ENCODE data around the gene OBSCN.
"Not testable (repeated sequence)": the region's sequence is repeated elsewhere in the genome, so short reads cannot be mapped to it uniquely, and the experiment has no call there.

The OBSCN gene

DNA sequence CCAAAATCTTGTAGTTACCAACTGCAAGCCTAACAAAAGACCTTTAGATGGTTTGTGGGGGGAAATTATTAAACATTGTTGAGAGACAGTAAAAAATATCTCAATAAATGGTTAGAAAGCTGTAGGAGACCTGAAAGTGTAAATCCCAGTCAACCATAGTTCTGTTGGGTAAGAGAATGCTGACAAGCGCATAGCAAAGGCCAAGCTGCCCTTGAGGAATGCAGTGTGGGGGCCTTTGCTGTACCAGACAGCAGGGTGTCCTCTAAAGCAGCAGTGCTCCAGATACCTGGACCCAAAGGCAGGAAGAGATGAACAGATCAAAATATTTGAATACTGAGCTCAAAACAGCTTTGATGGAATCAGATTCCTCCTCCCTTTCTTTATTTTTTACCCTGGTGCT lies 54.6 kb downstream of the OBSCN start:
- ATAC-seq, result no peak

DNA sequence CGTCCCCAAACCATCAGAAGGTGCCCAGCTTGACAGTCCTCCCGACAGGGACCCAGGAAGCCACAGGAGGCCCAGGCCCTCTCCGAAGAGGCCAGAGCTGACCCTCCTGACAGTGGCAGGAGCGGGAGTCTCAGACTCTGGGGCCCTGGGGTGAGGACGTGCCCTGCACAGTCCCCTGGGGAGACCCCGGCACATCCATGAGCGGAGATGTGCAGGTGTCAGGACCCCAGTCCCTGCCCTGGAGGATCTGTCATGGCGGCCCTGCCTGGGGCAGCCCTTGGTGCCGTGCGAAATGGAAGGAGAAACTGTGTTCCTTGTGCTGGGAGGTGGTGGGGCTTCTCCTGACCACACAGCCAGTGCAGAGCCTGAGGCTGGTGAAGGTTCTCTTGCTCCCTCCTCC lies 55.8 kb downstream of the OBSCN start:
- DNase-seq (no peak), ATAC-seq (no peak)

More for the DNA sequence above, 54.6 kb downstream of the OBSCN start:
- DNase-seq, result no peak

DNA sequence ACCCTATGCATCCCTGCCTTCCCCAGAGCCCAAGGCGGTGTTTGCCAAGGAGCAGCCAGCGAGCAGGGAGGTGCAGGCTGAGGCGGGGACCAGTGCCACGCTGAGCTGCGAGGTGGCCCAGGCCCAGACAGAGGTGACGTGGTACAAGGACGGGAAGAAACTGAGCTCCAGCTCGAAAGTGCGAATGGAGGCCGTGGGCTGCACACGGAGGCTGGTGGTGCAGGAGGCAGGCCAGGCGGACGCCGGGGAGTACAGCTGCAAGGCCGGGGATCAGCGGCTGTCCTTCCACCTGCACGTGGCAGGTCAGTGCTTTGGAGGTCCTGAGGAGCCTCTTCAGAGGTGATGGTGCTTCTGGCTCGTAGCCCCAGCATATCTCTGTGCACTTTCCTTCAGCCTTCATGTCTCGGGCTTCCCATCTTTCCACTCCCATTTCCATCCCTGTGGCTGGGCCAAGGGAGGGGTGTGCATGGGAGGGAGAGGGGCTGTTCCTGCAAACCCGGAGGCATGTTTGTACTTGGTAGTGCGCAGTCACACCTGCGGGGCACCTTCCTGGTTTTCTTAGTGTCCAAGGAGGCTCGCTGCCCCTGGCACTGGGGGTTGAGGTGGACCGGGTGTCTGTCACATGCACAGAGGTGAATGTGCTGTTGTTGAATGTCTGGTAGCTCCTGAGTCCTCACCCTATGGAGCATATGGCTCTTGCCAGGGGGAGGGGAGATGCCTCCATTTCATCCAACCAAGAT lies 56.4 kb downstream of the OBSCN start:
- DNase-seq, result no peak
- no peak for ATAC-seq

DNA sequence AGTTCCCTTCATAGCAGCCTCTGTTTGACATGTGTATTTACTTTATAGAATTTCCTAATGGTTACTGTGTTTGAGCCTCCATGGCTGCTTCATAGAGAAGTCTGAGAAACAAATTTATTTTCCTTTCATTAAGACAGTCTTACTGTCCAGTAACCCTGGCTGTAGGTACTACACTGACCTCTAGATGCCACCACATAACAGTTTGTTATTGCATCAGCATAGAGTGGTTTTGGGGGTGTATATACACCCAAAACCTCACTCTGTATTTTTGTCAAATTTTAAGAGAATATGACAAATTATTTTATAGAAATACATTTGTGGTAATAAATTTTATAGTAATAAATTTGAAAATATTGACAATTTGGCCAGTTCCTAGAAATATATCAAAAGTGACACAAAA lies 57.3 kb downstream of the OBSCN start:
- DNase-seq (no peak), ATAC-seq (no peak)

DNA sequence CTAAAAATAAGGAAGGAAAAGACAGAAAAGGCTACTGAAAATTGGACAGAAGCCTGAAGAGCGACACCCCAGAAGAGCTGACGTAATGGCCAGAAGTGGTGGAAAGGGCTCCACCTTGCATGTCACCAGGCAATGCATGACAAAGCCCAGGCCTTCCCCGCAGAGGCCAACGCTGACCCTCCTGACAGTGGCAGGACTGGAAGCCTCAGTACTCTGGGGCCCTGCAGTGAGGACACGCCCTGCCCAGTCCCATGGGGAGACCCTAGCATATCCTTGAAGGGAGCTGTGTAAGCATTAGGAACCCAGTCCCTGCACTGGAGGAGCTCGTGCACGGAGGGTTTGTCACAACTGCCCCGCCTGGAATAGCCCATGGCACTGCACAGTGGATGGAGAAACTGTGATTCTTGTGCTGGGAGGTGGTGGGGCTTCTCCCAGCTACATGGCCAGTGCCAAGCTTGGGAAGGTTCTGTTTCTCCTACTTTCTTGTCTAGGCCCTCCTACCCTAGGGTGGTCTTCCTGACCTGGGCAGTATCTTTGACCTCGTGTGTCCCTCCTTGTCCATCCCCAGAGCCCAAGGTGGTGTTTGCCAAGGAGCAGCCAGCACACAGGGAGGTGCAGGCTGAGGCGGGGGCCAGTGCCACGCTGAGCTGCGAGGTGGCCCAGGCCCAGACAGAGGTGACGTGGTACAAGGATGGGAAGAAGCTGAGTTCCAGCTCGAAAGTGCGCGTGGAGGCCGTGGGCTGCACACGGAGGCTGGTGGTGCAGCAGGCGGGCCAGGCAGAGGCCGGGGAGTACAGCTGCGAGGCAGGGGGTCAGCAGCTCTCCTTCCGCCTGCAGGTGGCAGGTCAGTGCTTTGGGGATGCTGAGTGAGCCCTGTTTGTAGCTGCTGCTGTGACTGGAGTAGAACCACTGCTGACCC lies 60.4 kb downstream of the OBSCN start:
- ATAC-seq, result no peak
- no peak for DNase-seq

DNA sequence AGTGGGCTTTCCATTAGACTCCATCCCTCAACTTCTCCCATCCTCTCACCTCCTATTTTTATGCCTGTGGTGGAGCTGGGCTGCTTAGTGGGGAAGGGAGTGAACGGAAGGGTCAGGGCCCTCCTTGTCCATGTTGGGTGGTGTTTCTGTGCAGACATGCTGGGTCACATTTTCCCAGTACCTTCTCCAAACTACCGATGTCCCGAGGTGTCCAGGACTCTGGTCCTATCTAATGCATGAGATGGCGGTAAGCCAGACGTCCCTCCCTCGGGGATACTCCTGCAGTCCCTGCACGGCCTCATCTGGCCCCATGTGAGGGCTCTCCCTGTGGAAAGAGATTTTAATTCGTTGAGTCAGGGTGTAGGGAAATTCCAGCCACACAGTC lies 61.0 kb downstream of the OBSCN start:
- no peak for DNase-seq
- ATAC-seq, result no peak

DNA sequence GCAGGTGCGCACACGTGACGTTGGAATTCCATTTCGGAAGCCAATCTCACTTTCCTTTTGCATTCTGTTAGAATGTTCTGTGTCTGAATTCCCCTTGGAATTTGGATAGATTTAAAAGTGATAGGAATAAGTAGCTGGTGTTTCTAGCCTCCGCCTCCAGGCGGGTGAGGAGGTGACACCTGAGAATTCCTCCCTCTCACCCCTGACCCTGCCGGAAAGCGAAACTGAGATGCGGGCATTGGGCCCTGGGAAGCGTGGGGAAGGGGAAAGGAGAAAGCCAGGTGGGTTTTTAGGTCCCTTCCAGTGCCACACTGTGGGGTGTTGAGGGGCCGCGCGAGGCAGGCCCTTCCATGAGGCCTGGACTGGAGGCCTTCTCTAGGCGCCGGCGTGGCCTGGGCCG lies 61.6 kb downstream of the OBSCN start:
- ATAC-seq, result peak; percentile 31
- DNase-seq, result not testable (repeated sequence)

DNA sequence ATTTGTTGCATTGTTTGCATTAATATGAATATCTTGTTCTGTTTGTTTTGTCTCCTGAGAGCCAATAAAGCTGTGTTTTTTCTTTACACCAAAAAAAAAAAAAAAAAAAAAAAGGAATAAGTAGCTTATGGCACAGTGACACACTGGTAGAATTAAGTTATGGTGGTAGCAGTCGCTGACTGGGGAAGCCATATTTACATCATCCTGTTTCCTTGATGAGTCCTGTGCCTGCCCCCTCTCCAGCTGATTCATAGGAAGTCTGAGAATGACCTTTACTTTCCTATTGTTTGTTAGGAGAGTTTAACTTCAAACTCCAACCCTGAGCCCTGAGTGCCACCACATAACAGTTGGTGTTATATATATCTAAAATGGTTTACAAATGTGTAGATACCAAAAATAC lies 62.2 kb downstream of the OBSCN start:
- no peak for DNase-seq
- no peak for ATAC-seq

DNA sequence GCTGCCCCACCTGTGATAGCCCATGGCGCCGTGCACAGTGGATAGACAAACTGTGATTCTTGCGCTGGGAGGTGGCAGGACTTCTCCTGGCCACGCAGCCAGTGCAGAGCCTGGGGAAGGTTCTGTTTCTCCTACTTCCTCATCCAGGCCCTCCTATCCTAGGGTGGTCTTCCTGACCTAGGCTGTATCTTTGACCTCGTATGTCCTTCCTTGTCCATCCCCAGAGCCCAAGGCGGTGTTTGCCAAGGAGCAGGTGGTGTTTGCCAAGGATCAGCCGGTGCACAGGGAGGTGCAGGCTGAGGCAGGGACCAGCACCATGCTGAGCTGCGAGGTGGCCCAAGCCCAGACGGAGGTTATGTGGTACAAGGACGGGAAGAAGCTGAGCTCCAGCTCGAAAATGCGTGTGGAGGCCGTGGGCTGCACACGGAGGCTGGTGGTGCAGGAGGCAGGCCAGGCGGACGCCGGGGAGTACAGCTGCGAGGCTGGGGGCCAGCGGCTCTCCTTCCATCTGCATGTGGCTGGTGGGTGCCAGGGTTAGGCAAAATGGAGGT lies 63.9 kb downstream of the OBSCN start:
- no peak for DNase-seq
- no peak for ATAC-seq

DNA sequence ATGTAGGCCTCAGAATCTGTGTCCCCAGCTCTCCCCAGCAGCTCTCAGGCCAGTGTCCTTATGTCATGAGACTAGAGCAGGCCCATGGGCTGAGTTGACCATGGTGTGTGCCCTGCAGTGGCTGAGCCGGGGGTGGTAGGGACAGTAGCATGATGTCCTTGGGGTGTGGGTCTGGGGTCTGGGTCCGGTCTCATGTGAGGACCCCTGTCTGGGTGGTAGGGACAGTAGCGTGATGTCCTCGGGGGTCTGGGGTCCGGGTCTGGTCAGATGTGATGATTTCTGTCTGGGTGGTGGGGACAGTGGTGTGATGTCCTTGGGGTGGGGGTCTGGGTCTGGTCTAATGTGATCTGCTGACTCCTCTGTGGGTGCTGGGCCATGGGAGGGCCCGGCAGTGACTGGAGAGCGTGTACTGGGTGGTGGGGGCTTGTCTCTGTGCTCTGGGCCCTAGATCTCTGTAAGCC lies 64.5 kb downstream of the OBSCN start:
- DNase-seq (no peak), ATAC-seq (no peak)

DNA sequence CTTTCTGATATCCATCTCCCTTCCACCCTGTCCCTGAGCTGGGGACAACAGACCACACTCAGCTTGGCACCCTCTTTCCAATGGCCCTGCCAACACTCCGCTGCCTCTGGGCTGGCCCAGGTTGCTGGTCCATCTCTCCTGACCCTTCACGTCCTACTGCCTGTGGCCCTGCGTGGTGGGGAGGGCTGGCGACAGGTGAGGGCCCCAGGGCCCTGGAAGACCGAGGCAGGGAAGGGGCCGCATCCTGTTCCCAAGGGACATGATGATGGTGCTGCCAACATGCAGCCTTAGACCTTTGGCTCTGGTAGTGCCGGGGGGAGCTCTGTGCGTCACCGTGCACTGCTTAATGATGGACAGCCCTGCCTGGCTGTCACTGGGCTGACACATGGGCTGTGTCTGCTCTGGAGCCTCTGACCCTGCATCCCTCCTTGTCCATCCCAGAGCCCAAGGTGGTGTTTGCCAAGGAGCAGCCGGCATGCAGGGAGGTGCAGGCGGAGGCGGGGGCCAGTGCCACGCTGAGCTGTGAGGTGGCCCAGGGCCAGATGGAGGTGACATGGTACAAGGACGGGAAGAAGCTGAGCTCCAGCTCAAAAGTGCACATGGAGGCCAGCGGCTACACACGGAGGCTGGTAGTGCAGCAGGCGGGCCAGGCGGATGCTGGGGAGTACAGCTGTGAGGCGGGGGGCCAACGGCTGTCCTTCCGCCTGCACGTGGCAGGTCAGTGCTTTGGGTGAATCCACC lies 65.2 kb downstream of the OBSCN start:
- ATAC-seq, result no peak
- no peak for DNase-seq

DNA sequence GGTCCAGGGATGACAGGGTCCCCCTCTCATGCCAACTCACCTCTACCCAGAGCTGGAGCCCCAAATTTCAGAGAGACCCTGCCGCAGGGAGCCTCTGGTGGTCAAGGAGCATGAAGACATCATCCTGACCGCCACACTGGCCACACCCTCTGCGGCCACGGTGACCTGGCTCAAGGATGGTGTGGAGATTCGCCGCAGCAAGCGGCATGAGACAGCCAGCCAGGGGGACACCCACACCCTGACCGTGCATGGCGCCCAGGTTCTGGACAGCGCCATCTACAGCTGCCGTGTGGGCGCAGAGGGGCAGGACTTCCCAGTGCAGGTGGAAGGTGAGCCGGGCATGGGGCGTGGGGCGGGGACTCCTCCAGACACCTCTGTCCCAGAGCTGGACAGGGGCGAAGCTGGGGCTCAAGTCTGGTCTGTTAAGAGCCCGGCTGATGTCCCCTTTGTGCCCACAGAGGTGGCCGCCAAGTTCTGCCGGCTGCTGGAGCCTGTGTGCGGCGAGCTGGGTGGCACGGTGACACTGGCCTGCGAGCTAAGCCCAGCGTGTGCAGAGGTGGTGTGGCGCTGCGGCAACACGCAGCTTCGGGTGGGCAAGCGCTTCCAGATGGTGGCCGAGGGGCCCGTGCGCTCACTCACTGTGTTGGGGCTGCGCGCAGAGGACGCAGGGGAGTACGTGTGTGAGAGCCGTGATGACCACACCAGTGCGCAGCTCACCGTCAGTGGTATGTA lies 66.0 kb downstream of the OBSCN start:
- no peak for DNase-seq
- ATAC-seq, result no peak

DNA sequence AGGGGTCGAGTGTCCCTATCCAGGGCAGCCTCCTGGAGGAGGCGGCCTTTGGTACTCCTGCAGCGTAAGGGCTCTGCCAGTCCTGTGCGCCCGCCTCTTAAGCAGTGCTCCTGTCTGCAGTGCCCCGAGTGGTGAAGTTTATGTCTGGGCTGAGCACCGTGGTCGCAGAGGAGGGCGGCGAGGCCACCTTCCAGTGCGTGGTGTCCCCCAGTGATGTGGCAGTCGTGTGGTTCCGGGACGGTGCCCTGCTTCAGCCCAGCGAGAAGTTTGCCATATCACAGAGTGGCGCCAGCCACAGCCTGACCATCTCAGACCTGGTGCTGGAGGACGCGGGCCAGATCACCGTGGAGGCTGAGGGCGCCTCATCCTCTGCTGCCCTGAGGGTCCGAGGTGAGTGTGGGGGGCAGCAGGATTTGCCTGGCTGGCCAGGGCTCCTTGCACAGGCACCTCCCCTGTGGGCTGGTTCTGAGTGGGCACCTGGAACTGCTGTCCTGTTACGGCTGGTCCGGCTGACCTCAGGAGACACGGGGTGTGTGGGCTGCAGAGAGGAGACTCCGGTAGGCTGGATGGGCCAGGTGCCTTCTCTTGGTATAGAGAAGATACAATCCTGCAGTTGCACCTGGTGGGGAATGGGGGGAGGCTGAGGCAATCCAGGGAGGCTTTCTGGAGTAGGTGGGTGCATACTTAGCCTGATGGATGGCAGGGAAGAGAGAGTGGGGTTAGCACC lies 66.8 kb downstream of the OBSCN start:
- ATAC-seq (no peak), DNase-seq (no peak)

DNA sequence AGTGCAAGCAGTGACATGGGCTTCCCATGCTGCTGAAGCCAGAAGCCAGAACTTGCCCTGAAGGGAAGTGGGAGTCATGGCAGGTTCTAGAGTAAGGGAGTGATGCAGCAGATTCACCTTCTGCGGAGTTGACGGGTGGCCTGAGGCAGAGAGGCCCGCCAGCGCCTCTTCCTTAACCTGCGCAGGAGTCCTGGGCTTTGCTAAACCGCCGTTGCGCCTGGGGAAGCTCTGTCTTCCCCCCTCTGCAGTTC lies 67.3 kb downstream of the OBSCN start:
- no peak for ATAC-seq
- DNase-seq, result no peak

DNA sequence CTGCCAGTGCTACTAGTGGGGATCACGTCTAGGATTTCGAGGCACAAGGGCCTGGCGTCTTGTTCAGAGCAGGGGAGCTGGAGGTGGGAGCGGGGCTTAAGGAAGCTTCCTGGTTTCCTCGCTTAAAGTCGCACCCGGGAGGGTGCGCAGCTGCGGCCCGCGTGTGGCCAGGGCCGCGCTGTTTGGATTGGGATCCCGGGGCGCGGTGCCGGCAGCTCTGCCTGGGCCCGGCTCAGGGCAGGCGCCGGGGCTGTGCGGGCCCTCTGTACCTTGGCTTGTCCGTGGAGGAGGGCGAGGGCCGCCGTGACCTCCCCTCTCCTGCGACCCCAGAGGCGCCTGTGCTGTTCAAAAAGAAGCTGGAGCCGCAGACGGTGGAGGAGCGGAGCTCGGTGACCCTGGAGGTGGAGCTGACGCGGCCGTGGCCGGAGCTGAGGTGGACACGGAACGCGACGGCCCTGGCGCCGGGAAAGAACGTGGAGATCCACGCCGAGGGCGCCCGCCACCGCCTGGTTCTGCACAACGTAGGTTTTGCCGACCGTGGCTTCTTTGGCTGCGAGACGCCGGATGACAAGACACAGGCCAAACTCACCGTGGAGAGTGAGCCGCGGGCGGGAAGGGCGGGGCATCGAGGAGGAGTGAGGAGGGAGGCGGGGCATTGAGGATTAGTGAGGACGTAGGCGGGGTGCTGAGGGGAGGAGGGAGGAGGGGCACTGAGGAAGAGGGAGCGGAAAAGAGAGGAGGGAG lies 67.8 kb downstream of the OBSCN start:
- DNase-seq (peak; percentile 89), ATAC-seq (peak; percentile 86)

DNA sequence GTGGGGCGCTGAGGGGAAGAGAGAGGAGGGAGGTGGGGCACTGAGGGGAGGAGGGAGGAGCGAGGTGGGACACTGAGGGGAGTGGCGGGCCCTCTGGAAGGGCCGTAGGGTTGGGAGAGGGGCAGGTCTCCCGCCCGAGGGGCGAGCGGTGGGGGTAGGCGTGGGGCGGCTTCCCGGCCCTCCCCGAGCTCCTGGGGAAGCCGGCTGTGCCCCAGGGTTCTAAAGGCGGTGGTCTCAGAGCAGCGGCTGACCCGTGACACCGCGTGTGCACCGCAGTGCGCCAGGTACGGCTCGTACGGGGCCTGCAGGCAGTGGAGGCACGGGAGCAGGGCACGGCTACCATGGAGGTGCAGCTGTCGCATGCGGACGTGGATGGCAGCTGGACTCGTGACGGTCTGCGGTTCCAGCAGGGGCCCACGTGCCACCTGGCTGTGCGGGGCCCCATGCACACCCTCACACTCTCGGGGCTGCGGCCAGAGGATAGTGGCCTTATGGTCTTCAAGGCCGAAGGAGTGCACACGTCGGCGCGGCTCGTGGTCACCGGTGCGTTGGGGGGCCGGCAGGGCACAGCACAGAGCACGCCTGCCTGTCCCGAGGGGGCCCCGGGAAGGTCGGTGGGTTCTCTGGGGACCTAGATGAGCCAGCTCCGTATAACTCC lies 68.5 kb downstream of the OBSCN start:
- no peak for ATAC-seq
- peak; percentile 16 for DNase-seq

DNA sequence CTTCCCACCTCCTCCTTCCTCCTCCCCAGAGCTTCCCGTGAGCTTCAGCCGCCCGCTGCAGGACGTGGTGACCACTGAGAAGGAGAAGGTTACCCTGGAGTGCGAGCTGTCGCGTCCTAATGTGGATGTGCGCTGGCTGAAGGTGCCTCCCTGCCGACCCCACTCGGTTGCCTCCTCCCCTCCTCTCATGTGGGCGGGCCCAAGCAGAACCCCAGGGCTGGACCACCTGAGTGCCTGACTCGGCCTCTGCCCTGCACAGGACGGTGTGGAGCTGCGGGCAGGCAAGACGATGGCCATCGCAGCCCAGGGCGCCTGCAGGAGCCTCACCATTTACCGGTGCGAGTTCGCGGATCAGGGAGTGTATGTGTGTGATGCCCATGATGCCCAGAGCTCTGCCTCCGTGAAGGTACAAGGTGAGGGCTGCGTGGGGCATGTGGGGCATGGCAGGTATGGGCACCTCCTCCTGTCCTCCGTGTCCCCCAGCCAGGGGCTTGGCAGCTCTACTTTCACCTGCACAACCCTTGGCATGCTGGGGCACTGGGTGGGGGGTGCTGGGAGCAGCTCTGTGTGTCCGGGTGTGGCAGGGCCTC lies 69.2 kb downstream of the OBSCN start:
- ATAC-seq (no peak), DNase-seq (no peak)

DNA sequence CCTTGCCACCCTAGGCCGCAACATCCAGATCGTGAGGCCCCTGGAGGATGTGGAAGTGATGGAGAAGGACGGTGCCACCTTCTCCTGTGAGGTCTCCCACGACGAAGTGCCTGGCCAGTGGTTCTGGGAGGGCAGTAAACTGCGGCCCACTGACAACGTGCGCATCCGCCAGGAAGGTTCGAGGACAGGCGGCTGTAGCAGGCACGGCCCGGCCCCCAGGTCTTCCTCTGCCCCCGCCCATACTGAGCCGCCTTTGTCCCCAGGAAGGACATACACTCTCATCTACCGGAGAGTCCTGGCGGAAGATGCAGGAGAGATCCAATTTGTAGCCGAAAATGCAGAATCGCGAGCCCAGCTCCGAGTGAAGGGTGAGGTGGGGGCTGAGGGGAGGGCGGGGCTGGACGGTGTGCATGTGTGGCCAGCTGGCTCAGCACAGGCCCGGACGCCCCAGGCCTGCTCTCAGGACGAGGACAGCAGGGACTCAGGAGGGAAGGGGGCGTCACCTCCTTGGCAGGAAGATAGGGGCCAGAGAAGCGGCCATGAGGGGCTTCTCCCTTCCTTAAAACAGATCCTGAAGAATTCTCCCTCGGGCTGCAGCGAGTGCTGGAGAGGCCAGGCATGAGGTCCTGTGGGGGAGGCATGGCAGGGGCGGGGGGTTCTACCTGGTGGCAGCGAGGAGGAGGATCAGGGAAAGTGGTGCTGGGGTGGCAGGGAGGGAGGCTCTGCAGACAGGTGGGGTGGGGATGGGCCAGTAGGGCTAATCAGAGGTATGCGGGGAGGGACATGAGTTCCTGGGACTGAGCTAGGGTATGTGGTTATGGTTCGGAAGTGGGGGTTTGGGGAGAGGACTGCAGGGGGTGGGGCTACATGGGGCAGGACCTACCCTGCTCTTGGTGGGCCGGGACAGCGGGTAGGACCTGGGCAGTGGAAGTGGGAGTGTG lies 69.9 kb downstream of the OBSCN start:
- ATAC-seq, result no peak
- DNase-seq, result no peak
